ENCODE data around the gene INSIG1. TPM values are rescaled to one million over a fixed set of nuclear protein-coding genes. Genes with fewer than 3 reads are reported as not detected.

Gene INSIG1
- total RNA-seq, 1 donor from 2014 or later = 25.1 TPM

DNA sequence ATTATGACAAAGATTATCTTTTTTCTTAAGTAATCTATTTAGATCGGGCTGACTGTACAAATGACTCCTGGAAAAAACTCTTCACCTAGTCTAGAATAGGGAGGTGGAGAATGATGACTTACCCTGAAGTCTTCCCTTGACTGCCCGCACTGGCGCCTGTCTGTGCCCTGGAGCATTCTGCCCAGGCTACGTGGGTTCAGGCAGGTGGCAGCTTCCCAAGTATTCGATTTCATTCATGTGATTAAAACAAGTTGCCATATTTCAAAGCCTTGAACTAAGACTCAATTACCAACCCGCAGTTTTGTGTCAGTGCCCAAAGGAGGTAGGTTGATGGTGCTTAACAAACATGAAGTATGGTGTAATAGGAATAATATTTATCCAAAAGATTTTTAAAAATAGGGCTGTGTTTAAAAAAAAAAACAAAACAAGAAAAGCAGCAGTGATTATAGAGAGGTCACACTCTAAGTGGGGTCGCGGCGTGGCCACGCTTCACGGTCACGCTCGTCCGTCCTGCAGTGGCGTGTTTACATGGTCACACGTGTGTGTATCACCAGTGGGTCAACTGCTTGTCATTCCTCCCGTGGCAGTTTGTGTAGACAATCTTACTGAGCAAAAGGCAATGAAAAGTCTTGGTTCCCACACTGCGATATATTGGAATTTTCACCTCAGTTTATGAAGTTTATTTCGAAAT lies 10.8 kb downstream of the INSIG1 start:
- Histone ChIP-seq H3K9ac (ENCODE audit: low read depth in 1 of 3, low read length in 3 of 3) (no peak overlapping the region), H3K27ac (ENCODE audit: low read depth, low read length) (no peak overlapping the region), H3K36me3 (ENCODE audit: control insufficient read depth in 3 of 3, insufficient read depth in 3 of 3, low read length in 3 of 3) (peaks cover 6 to 47% (median 23%) of the 10 kb centered on the region in 3 donors), H3K9me3 (ENCODE audit: control insufficient read depth in 3 of 3, low read length in 3 of 3) (no peaks in the 10 kb centered on the region), H3K27me3 (ENCODE audit: control insufficient read depth in 3 of 3, insufficient read depth in 3 of 3, low read length in 3 of 3) (no peaks in the 10 kb centered on the region), H3K4me1 (ENCODE audit: control insufficient read depth in 3 of 3, insufficient read depth in 3 of 3, low read length in 3 of 3) (no peaks in the 10 kb centered on the region), H3K4me3 (ENCODE audit: low read length in 3 of 3) (no peak overlapping the region)

- Histone ChIP-seq H3K4me3 (ENCODE audit: low read length in 3 of 3) (no peak overlapping the region), H3K4me1 (ENCODE audit: control insufficient read depth in 3 of 3, insufficient read depth in 3 of 3, low read length in 3 of 3) (no peaks in the 10 kb centered on the region), H3K36me3 (ENCODE audit: control insufficient read depth in 3 of 3, insufficient read depth in 3 of 3, low read length in 3 of 3) (peaks cover 6 to 42% (median 23%) of the 10 kb centered on the region in 3 donors), H3K9ac (ENCODE audit: low read depth in 1 of 3, low read length in 3 of 3) (no peak overlapping the region), H3K27me3 (ENCODE audit: control insufficient read depth in 3 of 3, insufficient read depth in 3 of 3, low read length in 3 of 3) (no peaks in the 10 kb centered on the region), H3K9me3 (ENCODE audit: control insufficient read depth in 3 of 3, low read length in 3 of 3) (no peaks in the 10 kb centered on the region), H3K27ac (ENCODE audit: low read depth, low read length) (no peak overlapping the region)
Observed at GRCh38 chr7:155309021-155309338, 11.3 kb downstream of the INSIG1 start.

DNA sequence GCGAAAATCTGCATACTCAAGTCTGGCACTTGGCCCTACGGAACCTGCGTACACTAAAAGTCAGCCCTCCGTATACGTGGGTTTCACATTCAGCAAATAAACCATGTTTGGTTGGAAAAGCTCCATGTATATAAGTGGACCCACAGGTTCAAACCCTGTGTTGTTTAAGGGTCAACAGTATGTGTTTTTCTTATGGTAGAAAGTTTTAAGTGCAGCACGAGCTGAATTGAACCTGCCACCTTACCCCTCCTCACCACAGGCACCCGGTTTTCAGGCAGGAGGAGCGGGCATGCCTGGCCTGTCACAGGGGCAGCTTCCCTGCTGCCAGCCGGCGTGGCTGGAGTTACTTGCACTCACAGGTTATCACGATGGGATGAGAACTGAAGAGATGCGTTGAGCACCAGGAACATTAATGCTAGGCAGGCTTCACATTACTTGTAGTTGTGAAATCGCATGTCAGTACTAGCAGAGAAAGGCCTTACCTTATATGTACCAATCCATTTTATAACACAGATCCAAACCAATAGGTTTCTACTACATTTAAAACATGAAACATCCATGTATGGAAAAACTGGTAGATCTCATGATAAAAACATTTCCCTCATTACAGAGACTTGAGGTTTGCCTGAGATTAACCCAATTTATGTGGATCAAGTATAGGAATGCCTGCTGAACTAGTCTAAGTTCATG lies 12.9 kb downstream of the INSIG1 start:
- Histone ChIP-seq H3K36me3 (ENCODE audit: control insufficient read depth in 3 of 3, insufficient read depth in 3 of 3, low read length in 3 of 3) (peaks cover 6 to 33% (median 18%) of the 10 kb centered on the region in 3 donors), H3K4me3 (ENCODE audit: low read length in 3 of 3) (no peak overlapping the region), H3K27ac (ENCODE audit: low read depth, low read length) (no peak overlapping the region), H3K9me3 (ENCODE audit: control insufficient read depth in 3 of 3, low read length in 3 of 3) (no peaks in the 10 kb centered on the region), H3K4me1 (ENCODE audit: control insufficient read depth in 3 of 3, insufficient read depth in 3 of 3, low read length in 3 of 3) (no peaks in the 10 kb centered on the region), H3K9ac (ENCODE audit: low read depth in 1 of 3, low read length in 3 of 3) (no peak overlapping the region), H3K27me3 (ENCODE audit: control insufficient read depth in 3 of 3, insufficient read depth in 3 of 3, low read length in 3 of 3) (no peaks in the 10 kb centered on the region)

DNA sequence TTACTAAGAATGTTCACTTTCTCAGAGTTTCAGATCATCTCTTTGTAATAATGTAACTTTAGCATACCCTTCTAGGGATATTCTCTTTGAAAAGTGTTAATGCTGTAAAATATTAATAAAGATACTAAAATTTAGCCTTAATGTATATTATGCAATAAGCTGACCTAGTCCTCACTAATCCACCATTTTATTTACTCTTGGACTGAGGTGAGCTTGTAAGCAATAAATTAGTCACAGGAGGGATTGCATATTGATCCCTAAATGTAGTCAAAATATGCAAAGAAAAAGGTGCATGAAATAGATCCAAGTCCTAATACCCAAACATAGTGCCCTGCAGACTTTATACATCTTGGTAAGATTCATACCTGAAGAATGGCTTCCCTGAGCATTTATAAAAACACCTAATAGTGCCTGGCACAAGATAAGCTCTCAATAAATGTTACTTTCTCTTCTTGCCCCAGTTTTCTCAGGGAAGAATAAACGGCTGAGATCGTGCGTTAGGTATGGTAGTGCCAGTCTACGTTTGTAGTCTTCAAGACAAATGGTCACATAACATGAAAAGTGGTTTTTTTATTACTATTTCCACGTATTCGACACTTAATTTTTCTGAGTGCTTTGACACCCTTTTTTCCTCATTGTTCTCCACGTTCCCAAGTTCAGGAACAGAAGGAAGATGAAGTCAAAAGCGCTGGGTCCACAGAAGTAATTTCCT lies 14.3 kb downstream of the INSIG1 start:
- peaks cover 6 to 28% (median 17%) of the 10 kb centered on the region in 3 donors for H3K36me3 ChIP-seq (ENCODE audit: control insufficient read depth in 3 of 3, insufficient read depth in 3 of 3, low read length in 3 of 3)
- H3K27ac ChIP-seq (ENCODE audit: low read depth, low read length) = no peak overlapping the region
- no peak overlapping the region for H3K4me3 ChIP-seq (ENCODE audit: low read length in 3 of 3)
- no peak overlapping the region for H3K9ac ChIP-seq (ENCODE audit: low read depth in 1 of 3, low read length in 3 of 3)
- H3K4me1 ChIP-seq (ENCODE audit: control insufficient read depth in 3 of 3, insufficient read depth in 3 of 3, low read length in 3 of 3) = no peaks in the 10 kb centered on the region
- no peaks in the 10 kb centered on the region for H3K9me3 ChIP-seq (ENCODE audit: control insufficient read depth in 3 of 3, low read length in 3 of 3)
- peaks cover 0 to 4% (median 0%) of the 10 kb centered on the region in 3 donors for H3K27me3 ChIP-seq (ENCODE audit: control insufficient read depth in 3 of 3, insufficient read depth in 3 of 3, low read length in 3 of 3)

DNA sequence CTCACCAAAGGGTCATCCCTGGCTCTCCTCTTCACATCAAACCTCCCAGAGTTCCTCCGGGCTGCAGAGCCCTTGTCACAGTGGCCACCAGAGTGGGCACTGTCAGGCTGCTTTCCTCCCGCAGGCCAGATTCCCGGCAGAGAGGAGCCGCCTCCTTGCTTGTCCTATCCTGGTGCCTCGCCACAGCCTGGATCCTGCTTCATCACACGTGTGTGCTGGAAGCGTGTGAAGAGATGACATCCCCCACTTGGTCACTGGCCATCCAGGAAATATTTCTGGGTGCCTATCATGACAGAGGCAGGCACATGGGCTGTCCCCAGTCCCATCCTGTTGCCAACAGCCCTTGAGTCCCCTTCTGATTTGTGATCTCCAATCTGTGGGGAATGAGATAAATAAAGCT lies 15.0 kb downstream of the INSIG1 start:
- H3K27ac ChIP-seq (ENCODE audit: low read depth, low read length) = no peak overlapping the region
- H3K27me3 ChIP-seq (ENCODE audit: control insufficient read depth in 3 of 3, insufficient read depth in 3 of 3, low read length in 3 of 3) = peaks cover 0 to 4% (median 0%) of the 10 kb centered on the region in 3 donors

GRCh38 chr7:155313096-155313495 lies 15.4 kb downstream of the INSIG1 start:
- no peak overlapping the region for H3K4me3 ChIP-seq (ENCODE audit: low read length in 3 of 3)
- H3K4me1 ChIP-seq (ENCODE audit: control insufficient read depth in 3 of 3, insufficient read depth in 3 of 3, low read length in 3 of 3) = no peaks in the 10 kb centered on the region
- H3K36me3 ChIP-seq (ENCODE audit: control insufficient read depth in 3 of 3, insufficient read depth in 3 of 3, low read length in 3 of 3) = peaks cover 6 to 20% (median 14%) of the 10 kb centered on the region in 3 donors
- no peak overlapping the region for H3K9ac ChIP-seq (ENCODE audit: low read depth in 1 of 3, low read length in 3 of 3)
- no peak overlapping the region for H3K27ac ChIP-seq (ENCODE audit: low read depth, low read length)
- H3K27me3 ChIP-seq (ENCODE audit: control insufficient read depth in 3 of 3, insufficient read depth in 3 of 3, low read length in 3 of 3) = peaks cover 0 to 4% (median 0%) of the 10 kb centered on the region in 3 donors
- no peaks in the 10 kb centered on the region for H3K9me3 ChIP-seq (ENCODE audit: control insufficient read depth in 3 of 3, low read length in 3 of 3)

More for the DNA sequence above, 15.0 kb downstream of the INSIG1 start:
- Histone ChIP-seq H3K36me3 (ENCODE audit: control insufficient read depth in 3 of 3, insufficient read depth in 3 of 3, low read length in 3 of 3) (peaks cover 6 to 24% (median 14%) of the 10 kb centered on the region in 3 donors), H3K4me3 (ENCODE audit: low read length in 3 of 3) (no peak overlapping the region), H3K9me3 (ENCODE audit: control insufficient read depth in 3 of 3, low read length in 3 of 3) (no peaks in the 10 kb centered on the region), H3K4me1 (ENCODE audit: control insufficient read depth in 3 of 3, insufficient read depth in 3 of 3, low read length in 3 of 3) (no peaks in the 10 kb centered on the region), H3K9ac (ENCODE audit: low read depth in 1 of 3, low read length in 3 of 3) (no peak overlapping the region)

- Histone ChIP-seq H3K4me1 (ENCODE audit: control insufficient read depth in 3 of 3, insufficient read depth in 3 of 3, low read length in 3 of 3) (no peaks in the 10 kb centered on the region), H3K4me3 (ENCODE audit: low read length in 3 of 3) (no peak overlapping the region), H3K36me3 (ENCODE audit: control insufficient read depth in 3 of 3, insufficient read depth in 3 of 3, low read length in 3 of 3) (no peaks in the 10 kb centered on the region), H3K27ac (ENCODE audit: low read depth, low read length) (no peak overlapping the region), H3K27me3 (ENCODE audit: control insufficient read depth in 3 of 3, insufficient read depth in 3 of 3, low read length in 3 of 3) (peaks cover 0 to 4% (median 0%) of the 10 kb centered on the region in 3 donors), H3K9ac (ENCODE audit: low read depth in 1 of 3, low read length in 3 of 3) (no peak overlapping the region), H3K9me3 (ENCODE audit: control insufficient read depth in 3 of 3, low read length in 3 of 3) (no peaks in the 10 kb centered on the region)
Observed at GRCh38 chr7:155315977-155316376, 18.3 kb downstream of the INSIG1 start.

DNA sequence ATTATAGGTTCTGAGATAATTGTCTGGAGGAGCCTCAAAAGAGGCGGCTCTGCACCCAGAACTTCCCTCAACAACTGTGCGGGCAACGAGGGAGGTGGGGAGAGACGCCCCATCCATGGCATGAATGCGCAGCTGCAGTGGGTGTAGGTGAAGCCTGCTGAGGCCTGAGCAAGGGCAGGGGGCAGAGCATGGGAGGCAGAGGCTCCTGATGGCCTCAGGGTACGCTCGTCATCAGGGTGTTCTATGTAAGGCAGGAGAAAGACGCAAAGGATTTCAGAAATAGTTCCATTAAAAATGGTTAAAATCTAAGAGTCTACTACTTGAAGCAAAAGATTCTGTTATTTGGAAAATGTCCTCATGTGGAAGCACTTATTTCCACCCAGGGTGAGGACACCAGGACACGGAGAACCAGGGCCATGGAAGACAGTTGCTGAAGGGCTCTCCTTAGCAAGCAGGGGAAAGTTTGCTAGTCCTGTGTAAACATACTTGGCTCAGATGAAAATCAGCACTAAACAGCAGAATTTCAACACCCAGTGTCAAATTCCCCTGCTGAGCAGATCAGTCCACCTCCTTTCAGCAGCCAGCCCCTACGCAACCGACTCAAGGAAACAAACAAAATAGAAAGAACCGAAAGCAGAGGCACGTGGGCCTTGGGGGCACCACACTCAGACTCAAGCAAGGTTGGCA lies 18.9 kb downstream of the INSIG1 start:
- H3K9ac ChIP-seq (ENCODE audit: low read depth in 1 of 3, low read length in 3 of 3) = no peak overlapping the region
- no peak overlapping the region for H3K4me3 ChIP-seq (ENCODE audit: low read length in 3 of 3)
- no peaks in the 10 kb centered on the region for H3K9me3 ChIP-seq (ENCODE audit: control insufficient read depth in 3 of 3, low read length in 3 of 3)
- peaks cover 0 to 4% (median 0%) of the 10 kb centered on the region in 3 donors for H3K27me3 ChIP-seq (ENCODE audit: control insufficient read depth in 3 of 3, insufficient read depth in 3 of 3, low read length in 3 of 3)
- no peak overlapping the region for H3K27ac ChIP-seq (ENCODE audit: low read depth, low read length)
- H3K36me3 ChIP-seq (ENCODE audit: control insufficient read depth in 3 of 3, insufficient read depth in 3 of 3, low read length in 3 of 3) = no peaks in the 10 kb centered on the region
- H3K4me1 ChIP-seq (ENCODE audit: control insufficient read depth in 3 of 3, insufficient read depth in 3 of 3, low read length in 3 of 3) = no peaks in the 10 kb centered on the region

DNA sequence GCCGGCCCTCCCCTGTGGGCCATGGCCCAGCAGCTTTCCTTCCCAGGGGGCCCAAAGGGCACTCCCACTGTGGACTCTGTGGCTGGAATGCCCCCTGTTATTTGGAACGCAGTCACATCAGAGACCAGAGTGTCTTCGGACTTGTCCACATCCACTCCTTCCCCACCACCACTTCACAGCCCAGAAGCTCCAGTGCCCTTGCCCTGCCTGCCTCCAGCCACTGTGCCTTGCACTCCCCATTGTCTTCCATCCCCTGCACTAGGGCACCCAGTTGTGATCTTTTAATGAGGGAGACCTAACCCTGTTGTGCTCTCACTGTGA lies 19.4 kb downstream of the INSIG1 start:
- Histone ChIP-seq H3K36me3 (ENCODE audit: control insufficient read depth in 3 of 3, insufficient read depth in 3 of 3, low read length in 3 of 3) (no peaks in the 10 kb centered on the region), H3K9ac (ENCODE audit: low read depth in 1 of 3, low read length in 3 of 3) (no peak overlapping the region), H3K4me3 (ENCODE audit: low read length in 3 of 3) (no peak overlapping the region), H3K27me3 (ENCODE audit: control insufficient read depth in 3 of 3, insufficient read depth in 3 of 3, low read length in 3 of 3) (peaks cover 0 to 4% (median 0%) of the 10 kb centered on the region in 3 donors), H3K9me3 (ENCODE audit: control insufficient read depth in 3 of 3, low read length in 3 of 3) (no peaks in the 10 kb centered on the region), H3K27ac (ENCODE audit: low read depth, low read length) (no peak overlapping the region), H3K4me1 (ENCODE audit: control insufficient read depth in 3 of 3, insufficient read depth in 3 of 3, low read length in 3 of 3) (no peaks in the 10 kb centered on the region)

Data from skeletal muscle tissue (tissue), 4 donors.